Activated naive CD4-positive, alpha-beta T cell treated with Interleukin-2 at 50 U/mL for 16 hours (primary cell): ENCODE measurements around the gene PSMG4.

Experiments used
- DNase-seq: peaks from one replicate; pipeline ENCODE4 v3.0.0-alpha.2; 2020

PSMG4 gene

GRCh38 chr6:3258720-3259490, at the start of gene PSMG4:
PSMG4 (plus strand) TSS chr6:3258947; CDS start chr6:3259023, 76 bp downstream.
- DNase-seq = peak; percentile 94

GRCh38 chr6:3209114-3210023, 49.4 kb upstream of the PSMG4 start:
- peak; percentile 80 for DNase-seq

- no peak for DNase-seq
Observed at GRCh38 chr6:3210024-3210610, 48.6 kb upstream of the PSMG4 start.

GRCh38 chr6:3211681-3212080, 47.1 kb upstream of the PSMG4 start:
- DNase-seq = no peak

GRCh38 chr6:3212261-3212660, 46.5 kb upstream of the PSMG4 start:
- no peak for DNase-seq

GRCh38 chr6:3213334-3213695, 45.4 kb upstream of the PSMG4 start:
- no peak for DNase-seq

- DNase-seq = no peak
Observed at GRCh38 chr6:3214898-3215297, 43.8 kb upstream of the PSMG4 start.

GRCh38 chr6:3217286-3217685, 41.5 kb upstream of the PSMG4 start:
- DNase-seq = no peak

- no peak for DNase-seq
Observed at GRCh38 chr6:3218266-3218665, 40.5 kb upstream of the PSMG4 start.

- DNase-seq = no peak
Observed at GRCh38 chr6:3220366-3220765, 38.4 kb upstream of the PSMG4 start.

- no peak for DNase-seq
Observed at GRCh38 chr6:3221578-3221977, 37.2 kb upstream of the PSMG4 start.

- no peak for DNase-seq
Observed at GRCh38 chr6:3222506-3223038, 36.2 kb upstream of the PSMG4 start.

GRCh38 chr6:3226042-3226441, 32.7 kb upstream of the PSMG4 start:
- DNase-seq = no peak

- DNase-seq = no peak
Observed at GRCh38 chr6:3226481-3227362, 32.0 kb upstream of the PSMG4 start.

GRCh38 chr6:3227363-3228045, 31.2 kb upstream of the PSMG4 start, which contains the start of gene TUBB2B:
TUBB2B (minus strand) TSS chr6:3227653; CDS start chr6:3227543, 110 bp downstream.
- no peak for DNase-seq

GRCh38 chr6:3228046-3228671, 30.6 kb upstream of the PSMG4 start:
- DNase-seq = peak; percentile 30

- peak; percentile 42 for DNase-seq
Observed at GRCh38 chr6:3228771-3229565, 29.8 kb upstream of the PSMG4 start.

GRCh38 chr6:3229566-3230178, 29.1 kb upstream of the PSMG4 start:
- DNase-seq = no peak

GRCh38 chr6:3230256-3230882, 28.4 kb upstream of the PSMG4 start:
- DNase-seq = no peak
